HCT116 (cell line): ENCODE measurements around the gene TICRR. TPM values are rescaled to one million over a fixed set of nuclear protein-coding genes. Genes with fewer than 3 reads are reported as not detected.

Experiments
- ATAC-seq: fragments of 200-7000 bp; cut with Tn5 transposase; 2 replicates; pipeline ENCODE4 v1.9.1; 2020; ENCODE audit warnings: mild to moderate bottlenecking, moderate library complexity
- BruUV-seq: library from RNA; stranded (reverse); fragments of 400-500 nt; replicated peaks from 2 replicates; lab custom pipeline; 2021; lab: Mats Ljungman, UMichigan
- CTCF ChIA-PET: fragments of 300-600 bp; sonication (Branson Sonifier 250); formaldehyde crosslinking; loops from one replicate; lab custom pipeline; 2021; ENCODE audit warnings: antibody characterized with exemption; lab: Charles Lee
- POLR2A ChIA-PET: fragments of 300-600, 350-600 bp; sonication (Branson Sonifier 250); formaldehyde crosslinking; loops from one replicate; lab custom pipeline; 2021; ENCODE audit warnings: antibody characterized with exemption; lab: Charles Lee
- RAD21 ChIA-PET, 2 experiments: fragments of 300-600 bp; sonication (Branson Sonifier 250); formaldehyde crosslinking; loops; one replicate each; lab custom pipeline; 2023; ENCODE audit warnings: low total read pairs in 2 of 2; ENCODE audit not compliant: uncharacterized antibody in 2 of 2, unreplicated experiment in 2 of 2, low non-redundant PET in 1 of 2; lab: Charles Lee
- DNase-seq: peaks from one replicate; pipeline ENCODE4 v3.0.0-alpha.2; 2010; ENCODE audit warnings: low read depth, low spot score
- H2AFZ ChIP-seq: fragments of 200-600 bp; shearing (Covaris generic), sonication (generic); 2 replicates; pipeline ENCODE4 v1.6.1; 2017; ENCODE audit warnings: low read depth, mixed run types, mixed read lengths, antibody characterized with exemption, low read length; ENCODE audit not compliant: poor library complexity, severe bottlenecking
- H3K27ac ChIP-seq: 2 replicates; pipeline ENCODE4 v1.5.1; 2012; ENCODE audit warnings: low read depth, low read length
- H3K27me3 ChIP-seq: fragments of 200-600 bp; sonication (generic); 2 replicates; pipeline ENCODE4 v1.6.1; 2016; ENCODE audit warnings: mixed run types, low read length, mixed read lengths; ENCODE audit not compliant: insufficient read depth
- H3K36me3 ChIP-seq, 2 experiments: fragments of 200-500 bp in 1 of 2; fragments of 200-600 bp in 1 of 2; sonication (Bioruptor generic) in 1 of 2; sonication (generic) in 1 of 2; 2 replicates each; pipeline versions ENCODE4 v1.5.1 to v1.6.1; 2014 to 2016; ENCODE audit warnings: low read length in 2 of 2, inconsistent platforms in 1 of 2, mixed read lengths in 1 of 2, mixed run types in 1 of 2; ENCODE audit not compliant: insufficient read depth in 2 of 2, control insufficient read depth in 1 of 2
- H3K4me1 ChIP-seq, 2 experiments: fragments of 200-600 bp in 1 of 2; sonication (generic) in 1 of 2; 2 replicates each; pipeline versions ENCODE4 v1.5.1 to v1.6.1; 2012 to 2017; ENCODE audit warnings: low read length in 2 of 2, inconsistent platforms in 1 of 2, mild to moderate bottlenecking in 1 of 2, mixed read lengths in 1 of 2, mixed run types in 1 of 2, moderate library complexity in 1 of 2; ENCODE audit not compliant: insufficient read depth in 2 of 2, control insufficient read depth in 1 of 2
- H3K4me2 ChIP-seq: fragments of 200-600 bp; sonication (generic); 2 replicates; pipeline ENCODE4 v1.6.1; 2017; ENCODE audit warnings: mixed run types, low read length, mixed read lengths
- H3K4me3 ChIP-seq, 2 experiments: fragments of 200-600 bp in 1 of 2; sonication (generic) in 1 of 2; replicated peaks in 1 of 2; 2 replicates each; pipeline ENCODE4 v1.5.1; 2011 to 2016; ENCODE audit warnings: low read length in 2 of 2, control low read depth in 1 of 2, low read depth in 1 of 2, mild to moderate bottlenecking in 1 of 2, mixed read lengths in 1 of 2, mixed run types in 1 of 2
- H3K79me2 ChIP-seq: fragments of 200-600 bp; sonication (generic); 2 replicates; pipeline ENCODE4 v1.6.1; 2017; ENCODE audit warnings: mild to moderate bottlenecking, mixed run types, low read length, moderate library complexity, mixed read lengths; ENCODE audit not compliant: insufficient read depth
- H3K9ac ChIP-seq: fragments of 200-600 bp; sonication (generic); 2 replicates; pipeline ENCODE4 v1.6.1; 2016; ENCODE audit warnings: low read length, mixed read lengths
- H3K9me2 ChIP-seq: fragments of 200-600 bp; sonication (generic), shearing (Covaris generic); 2 replicates; pipeline ENCODE4 v1.6.1; 2017; ENCODE audit warnings: mixed run types, mild to moderate bottlenecking, moderate library complexity; ENCODE audit not compliant: insufficient read depth
- H3K9me3 ChIP-seq, 2 experiments: fragments of 200-500 bp in 1 of 2; fragments of 200-600 bp in 1 of 2; sonication (Bioruptor generic) in 1 of 2; sonication (generic) in 1 of 2; 2 replicates each; pipeline ENCODE4 v1.6.1; 2014 to 2017; ENCODE audit warnings: low read length in 2 of 2, mixed read lengths in 2 of 2, inconsistent platforms in 1 of 2, low read depth in 1 of 2, mild to moderate bottlenecking in 1 of 2, mixed run types in 1 of 2, moderate library complexity in 1 of 2; ENCODE audit not compliant: control insufficient read depth in 1 of 2, insufficient read depth in 1 of 2
- H4K20me1 ChIP-seq: fragments of 200-600 bp; sonication (generic), shearing (Covaris generic); 2 replicates; pipeline ENCODE4 v1.6.1; 2017; ENCODE audit warnings: mixed run types, mild to moderate bottlenecking, moderate library complexity; ENCODE audit not compliant: insufficient read depth
- CBX3 ChIP-seq: IDR thresholded peaks from 2 replicates; pipeline ENCODE4 v1.6.1; 2012; ENCODE audit warnings: low read depth
- CEBPB ChIP-seq: IDR thresholded peaks from 2 replicates; pipeline ENCODE4 v1.6.1; 2012; ENCODE audit warnings: low read depth
- CTCF ChIP-seq, 3 experiments: fragments of 200-600 bp in 1 of 3; sonication (generic) in 1 of 3; IDR thresholded peaks in 2 of 3; conservative IDR thresholded peaks in 1 of 3; 2 replicates each; pipeline ENCODE4 v1.5.1; 2012 to 2017; ENCODE audit warnings: low read depth in 2 of 3, low read length in 2 of 3, antibody characterized with exemption in 1 of 3, borderline replicate concordance in 1 of 3, control low read depth in 1 of 3, mild to moderate bottlenecking in 1 of 3, mixed read lengths in 1 of 3, mixed run types in 1 of 3, moderate library complexity in 1 of 3; ENCODE audit not compliant: insufficient read depth in 1 of 3
- EGR1 ChIP-seq: IDR thresholded peaks from 2 replicates; pipeline ENCODE4 v1.6.1; 2012; ENCODE audit warnings: low read depth
- ELF1 ChIP-seq: IDR thresholded peaks from 2 replicates; pipeline ENCODE4 v1.6.1; 2012; ENCODE audit warnings: low read depth, borderline replicate concordance
- EZH2phosphoT487 ChIP-seq: fragments of 200-600 bp; IDR thresholded peaks from 2 replicates; pipeline ENCODE4 v1.6.1; 2018; ENCODE audit warnings: antibody characterized with exemption, borderline replicate concordance
- FOSL1 ChIP-seq: IDR thresholded peaks from 2 replicates; pipeline ENCODE4 v1.6.1; 2012; ENCODE audit warnings: low read depth
- JUND ChIP-seq: IDR thresholded peaks from 2 replicates; pipeline ENCODE4 v1.6.1; 2012
- MAX ChIP-seq: IDR thresholded peaks from 2 replicates; pipeline ENCODE4 v1.6.1; 2012
- POLR2A ChIP-seq: IDR thresholded peaks from 2 replicates; pipeline ENCODE4 v1.7.0; 2011; ENCODE audit warnings: borderline replicate concordance; ENCODE audit not compliant: insufficient read depth, insufficient read length; ENCODE audit errors: extremely low read depth
- RAD21 ChIP-seq: IDR thresholded peaks from 2 replicates; pipeline ENCODE4 v1.6.1; 2012; ENCODE audit warnings: low read depth, mild to moderate bottlenecking
- SP1 ChIP-seq: IDR thresholded peaks from 2 replicates; pipeline ENCODE4 v1.6.1; 2012; ENCODE audit warnings: low read depth
- SRF ChIP-seq: IDR thresholded peaks from 2 replicates; pipeline ENCODE4 v1.6.1; 2012; ENCODE audit warnings: low read depth
- TCF7L2 ChIP-seq: IDR thresholded peaks from 2 replicates; pipeline ENCODE4 v1.7.0; 2011; ENCODE audit warnings: borderline replicate concordance, inconsistent platforms; ENCODE audit not compliant: insufficient read depth, insufficient read length; ENCODE audit errors: extremely low read depth
- YY1 ChIP-seq: IDR thresholded peaks from 2 replicates; pipeline ENCODE4 v1.6.1; 2011; ENCODE audit warnings: low read length, low read depth, moderate library complexity, mild to moderate bottlenecking; ENCODE audit not compliant: insufficient replicate concordance; ENCODE audit errors: extremely low read depth
- ZBTB33 ChIP-seq: IDR thresholded peaks from 2 replicates; pipeline ENCODE4 v1.6.1; 2011; ENCODE audit warnings: mild to moderate bottlenecking, low read length, moderate library complexity; ENCODE audit not compliant: insufficient replicate concordance; ENCODE audit errors: extremely low read depth
- ZFX ChIP-seq: fragments of 450-650 bp; IDR thresholded peaks from 2 replicates; pipeline ENCODE4 v1.6.1; 2017
- ZNF274 ChIP-seq: fragments of 200-500 bp; sonication (Bioruptor generic); IDR thresholded peaks from 2 replicates; pipeline ENCODE4 v1.6.1; 2014; ENCODE audit warnings: mild to moderate bottlenecking, low read depth, low read length, inconsistent platforms
- intact Hi-C: fragments of 100-400 bp; cut with micrococcal nuclease; formaldehyde crosslinking; loops from 2 replicates; pipeline ENCODE4 v1.10.0; 2022
- total RNA-seq: library from RNA; stranded (reverse); gene quantifications from one replicate; pipeline ENCODE4 v1.2.1, GENCODE V29; 2021; ENCODE audit not compliant: unreplicated experiment

TICRR gene
- total RNA-seq, 1 experiment from 2014 or later, result 24.8 TPM

GRCh38 chr15:89623165-89623564 lies 47.9 kb downstream of the TICRR start (continued):
- no peak for TF ChIP-seq EZH2phosphoT487
- TF ChIP-seq SRF, result no peak
- no peak for TF ChIP-seq TCF7L2
- TF ChIP-seq FOSL1, result no peak
- TF ChIP-seq CTCF (IDR thresholded peaks at IDR 0.05 in 2 of 3, conservative IDR thresholded peaks at IDR 0.05 in 1 of 3; ENCODE audit: borderline replicate concordance in 1 of 3, insufficient read depth in 1 of 3, low read depth in 2 of 3, low read length in 2 of 3), result no peak

- BruUV-seq, result no TSS peak
- peaks cover 71 to 87% of the 10 kb centered on the region in 2 experiments for H3K36me3 ChIP-seq
- POLR2A ChIA-PET, result no interaction called here
- no peak overlapping the region for H2AFZ ChIP-seq
- no peaks in the 10 kb centered on the region for H3K9me3 ChIP-seq
- H3K27me3 ChIP-seq, result no peaks in the 10 kb centered on the region
- H3K9ac ChIP-seq, result no peak overlapping the region
- CTCF ChIA-PET, result no interaction called here
- H3K4me3 ChIP-seq, result no peak overlapping the region
- H3K4me2 ChIP-seq, result no peak overlapping the region
- H3K9me2 ChIP-seq, result no peaks in the 10 kb centered on the region
- no peaks in the 10 kb centered on the region for H3K4me1 ChIP-seq
- no peaks in the 10 kb centered on the region; the same call in 1 of the 2 replicates for H3K79me2 ChIP-seq
- ATAC-seq (no peak), DNase-seq (no peak)
- H4K20me1 ChIP-seq, result no peaks in the 10 kb centered on the region
- no peak overlapping the region for H3K27ac ChIP-seq
- RAD21 ChIA-PET, result no interaction called here
- intact Hi-C loops, result no loop called here
- TF ChIP-seq ZBTB33, result no peak
- TF ChIP-seq CEBPB, result no peak
- TF ChIP-seq ZNF274, result no peak
- TF ChIP-seq ELF1, result no peak
- no peak for TF ChIP-seq FOSL1
- TF ChIP-seq RAD21, result no peak
- no peak for TF ChIP-seq EZH2phosphoT487
- no peak for TF ChIP-seq MAX
- no peak for TF ChIP-seq JUND
- no peak for TF ChIP-seq CTCF (IDR thresholded peaks at IDR 0.05 in 2 of 3, conservative IDR thresholded peaks at IDR 0.05 in 1 of 3; ENCODE audit: borderline replicate concordance in 1 of 3, insufficient read depth in 1 of 3, low read depth in 2 of 3, low read length in 2 of 3)
- TF ChIP-seq SP1, result no peak
- no peak for TF ChIP-seq YY1
- no peak for TF ChIP-seq POLR2A
- TF ChIP-seq CBX3, result no peak
- TF ChIP-seq SRF, result no peak
- TF ChIP-seq ZFX, result no peak
- no peak for TF ChIP-seq EGR1
Measured at GRCh38 chr15:89625716-89626115, 50.4 kb downstream of the TICRR start.
